Lung (tissue), 12 donors: ENCODE results near the gene CASZ1. TPM values are rescaled to one million over a fixed set of nuclear protein-coding genes. Genes with fewer than 3 reads are reported as not detected.

Source experiments
- ATAC-seq: fragments of 200-7000 bp; cut with Tn5 transposase; one replicate; pipeline ENCODE4 v1.9.1; 2020; ENCODE audit warnings: moderate number of reproducible peaks; ENCODE audit not compliant: insufficient read depth, low FRiP score
- DNase-seq, 3 donors: peaks; one replicate each; pipeline ENCODE4 v3.0.0-alpha.2; 2013 to 2017
- H3K27ac ChIP-seq, 2 donors: one replicate each; pipeline ENCODE4 v1.5.1; 2013; ENCODE audit warnings: mild to moderate bottlenecking in 2 of 2, moderate library complexity in 2 of 2, control low read depth in 1 of 2, inconsistent platforms in 1 of 2, low read depth in 1 of 2, low read length in 1 of 2
- H3K27me3 ChIP-seq, 3 donors: one replicate each; pipeline ENCODE4 v1.5.1; 2013; ENCODE audit warnings: low read length in 2 of 3; ENCODE audit not compliant: control insufficient read depth in 3 of 3, insufficient read depth in 3 of 3
- H3K36me3 ChIP-seq, 4 donors: one replicate each; pipeline ENCODE4 v1.5.1; 2013; ENCODE audit warnings: low read length in 4 of 4, mild to moderate bottlenecking in 1 of 4, moderate library complexity in 1 of 4; ENCODE audit not compliant: control insufficient read depth in 4 of 4, insufficient read depth in 4 of 4
- H3K4me1 ChIP-seq, 5 donors: one replicate each; pipeline ENCODE4 v1.5.1; 2013; ENCODE audit warnings: low read length in 5 of 5, mild to moderate bottlenecking in 2 of 5, moderate library complexity in 1 of 5; ENCODE audit not compliant: control insufficient read depth in 5 of 5, insufficient read depth in 5 of 5
- H3K4me3 ChIP-seq: one replicate; pipeline ENCODE4 v1.5.1; 2013; ENCODE audit warnings: mild to moderate bottlenecking, control low read depth, moderate library complexity
- H3K9ac ChIP-seq, 2 donors: one replicate each; pipeline ENCODE4 v1.5.1; 2013; ENCODE audit warnings: low read length in 2 of 2, control low read depth in 1 of 2; ENCODE audit not compliant: insufficient read depth in 1 of 2
- H3K9me3 ChIP-seq, 4 donors: one replicate each; pipeline ENCODE4 v1.5.1; 2013; ENCODE audit warnings: low read length in 3 of 4, mild to moderate bottlenecking in 1 of 4, moderate library complexity in 1 of 4; ENCODE audit not compliant: control insufficient read depth in 4 of 4, insufficient read depth in 3 of 4
- CTCF ChIP-seq: IDR thresholded peaks from 2 replicates; pipeline ENCODE4 v1.5.1; 2012; ENCODE audit warnings: mild to moderate bottlenecking; ENCODE audit errors: control extremely low read depth, extremely low read depth
- WGBS, 2 donors: extraction: QIAGEN DNeasy Blood & Tissue Kit; methylation state at CpG; one replicate each; pipeline ENCODE4 v1.1.7; 2013; 5-methylcytosine and 5-hydroxymethylcytosine counted together
- polyA plus RNA-seq, 2 donors: library from polyadenylated mRNA; stranded (reverse); fragments of 200-250 nt; gene quantifications; one replicate each; pipeline ENCODE4 v1.2.1, GENCODE V29; 2013
- total RNA-seq, 2 donors: library from RNA; depleted of rRNA in 1 of 2; stranded (reverse); fragments of >200 nt in 1 of 2; gene quantifications; one replicate each; pipeline ENCODE4 v1.2.1, GENCODE V29; 2014 to 2021
- donor health status: control.
- donor health status: control.
- donor health status: Bipolar disorder and iron deficiency.
- donor health status: healthy.
- donor health status: DM: yes; HTN: yes; CAD: no.

Gene CASZ1
- total and polyA plus RNA-seq, 4 donors: 10.3 to 69.9 (median 40.5) TPM

- no peak for ATAC-seq
- Histone ChIP-seq H3K4me3 (no peak overlapping the region), H3K9me3 (no peaks in the 10 kb centered on the region), H3K9ac (no peak overlapping the region), H3K36me3 (no peaks in the 10 kb centered on the region), H3K27ac (no peak overlapping the region), H3K27me3 (peaks cover 0 to 17% (median 5%) of the 10 kb centered on the region in 3 donors), H3K4me1 (peaks cover 0 to 4% (median 0%) of the 10 kb centered on the region in 5 donors)
- WGBS, 2 donors: 65 to 66% methylated on average over 17 of the region's 17 CpGs
- no peak for TF ChIP-seq CTCF
- DNase-seq: peak in 2 of 3 donors; percentile 34 to 37
Observed at GRCh38 chr1:10829965-10830515, 33.6 kb upstream of the CASZ1 start.

GRCh38 chr1:10829067-10829818, 32.8 kb upstream of the CASZ1 start:
- Histone ChIP-seq H3K9me3 (no peaks in the 10 kb centered on the region), H3K4me3 (no peak overlapping the region), H3K36me3 (no peaks in the 10 kb centered on the region), H3K4me1 (no peaks in the 10 kb centered on the region), H3K9ac (no peak overlapping the region), H3K27ac (no peak overlapping the region), H3K27me3 (peaks cover 0 to 14% (median 0%) of the 10 kb centered on the region in 3 donors)
- WGBS, 2 donors: 72 to 80% methylated on average over 14 of the region's 14 CpGs
- no peak for TF ChIP-seq CTCF
- DNase-seq: no peak
- ATAC-seq: no peak

GRCh38 chr1:10827377-10828333, 31.2 kb upstream of the CASZ1 start:
- TF ChIP-seq CTCF: no peak
- DNase-seq: no peak
- H3K27me3 ChIP-seq: peaks cover 0 to 14% (median 0%) of the 10 kb centered on the region in 3 donors
- no peak overlapping the region for H3K4me3 ChIP-seq
- no peak overlapping the region for H3K27ac ChIP-seq
- H3K36me3 ChIP-seq: no peaks in the 10 kb centered on the region
- no peaks in the 10 kb centered on the region for H3K4me1 ChIP-seq
- no peaks in the 10 kb centered on the region for H3K9me3 ChIP-seq
- H3K9ac ChIP-seq: no peak overlapping the region
- no peak for ATAC-seq
- WGBS, 2 donors: 78 to 80% methylated on average over 43 of the region's 43 CpGs
